Hepatocyte (in vitro differentiated cells): ENCODE data around the gene ATP8A2. TPM values are rescaled to one million over a fixed set of nuclear protein-coding genes. Genes with fewer than 3 reads are reported as not detected.
"Not testable (repeated sequence)": the region's sequence is repeated elsewhere in the genome, so short reads cannot be mapped to it uniquely, and the experiment has no call there.

ENCODE experiments used
- DNase-seq: peaks from one replicate; pipeline ENCODE4 v3.0.0-alpha.2; 2016; ENCODE audit warnings: low spot score
- H2AFZ ChIP-seq: fragments of 200-600 bp; sonication (generic); 2 replicates; pipeline ENCODE4 v1.6.0; 2016; ENCODE audit warnings: antibody characterized with exemption, mild to moderate bottlenecking
- H3K27ac ChIP-seq: fragments of 200-600 bp; sonication (generic); 2 replicates; pipeline ENCODE4 v1.5.1; 2016; ENCODE audit warnings: mild to moderate bottlenecking
- H3K27me3 ChIP-seq: fragments of 200-600 bp; sonication (generic); 2 replicates; pipeline ENCODE4 v1.6.1; 2016
- H3K36me3 ChIP-seq: fragments of 200-600 bp; sonication (generic); replicated peaks from 2 replicates; pipeline ENCODE4 v1.5.1; 2016; ENCODE audit warnings: low read depth; ENCODE audit not compliant: insufficient read depth
- H3K4me1 ChIP-seq: fragments of 200-600 bp; sonication (generic); 2 replicates; pipeline ENCODE4 v1.5.1; 2016; ENCODE audit warnings: mild to moderate bottlenecking, moderate library complexity; ENCODE audit not compliant: insufficient read depth
- H3K4me2 ChIP-seq: fragments of 200-600 bp; sonication (generic); 2 replicates; pipeline ENCODE4 v1.6.0; 2016
- H3K4me3 ChIP-seq: fragments of 200-600 bp; sonication (generic); 2 replicates; pipeline ENCODE4 v1.5.1; 2016; ENCODE audit warnings: mild to moderate bottlenecking
- H3K79me2 ChIP-seq: fragments of 200-600 bp; sonication (generic); 2 replicates; pipeline ENCODE4 v1.6.0; 2017; ENCODE audit warnings: mild to moderate bottlenecking
- H3K9me2 ChIP-seq: fragments of 200-600 bp; sonication (generic); replicated peaks from 2 replicates; pipeline ENCODE4 v1.6.0; 2017; ENCODE audit warnings: mild to moderate bottlenecking; ENCODE audit not compliant: insufficient read depth
- H3K9me3 ChIP-seq: fragments of 200-600 bp; sonication (generic); 2 replicates; pipeline ENCODE4 v1.5.1; 2016; ENCODE audit warnings: low read depth, mild to moderate bottlenecking
- H4K20me1 ChIP-seq: fragments of 200-600 bp; sonication (generic); 2 replicates; pipeline ENCODE4 v1.6.0; 2016; ENCODE audit warnings: mild to moderate bottlenecking; ENCODE audit not compliant: insufficient read depth, poor library complexity, severe bottlenecking
- CTCF ChIP-seq: fragments of 200-600 bp; sonication (generic); IDR thresholded peaks from 2 replicates; pipeline ENCODE4 v1.5.1; 2016; ENCODE audit warnings: antibody characterized with exemption, mild to moderate bottlenecking; ENCODE audit not compliant: poor library complexity
- EZH2 ChIP-seq: fragments of 200-600 bp; sonication (generic); IDR thresholded peaks from 2 replicates; pipeline ENCODE4 v1.6.1; 2016; ENCODE audit warnings: antibody characterized with exemption, mild to moderate bottlenecking, borderline replicate concordance
- EZH2phosphoT487 ChIP-seq: fragments of 200-600 bp; sonication (generic); IDR thresholded peaks from one replicate; pipeline ENCODE4 v1.6.1; 2018; ENCODE audit warnings: antibody characterized with exemption, mild to moderate bottlenecking, low read depth, moderate library complexity; ENCODE audit not compliant: unreplicated experiment, severe bottlenecking
- WGBS: methylation state at CpG from one replicate; pipeline ENCODE4 v1.1.6; 2016; ENCODE audit warnings: low lambda C conversion rate; ENCODE audit errors: missing lambda C conversion rate; 5-methylcytosine and 5-hydroxymethylcytosine counted together
- polyA plus RNA-seq: library from polyadenylated mRNA; unstranded; fragments of >200 nt; fragmentation: Nextera tagmentation; extraction: Ambion mirVana; gene quantifications from 2 replicates; pipeline ENCODE4 v1.2.1, GENCODE V29; 2016
- total RNA-seq: library from RNA; depleted of rRNA; stranded (reverse); fragments of >200 nt; gene quantifications from 2 replicates; pipeline ENCODE4 v1.2.3, GENCODE V29; 2014

The ATP8A2 gene
- total and polyA plus RNA-seq, 2 experiments from 2014 or later, result 2.1 to 3.1 TPM

GRCh38 chr13:25816239-25816638, 444.5 kb downstream of the ATP8A2 start:
- H3K27ac ChIP-seq, result no peak overlapping the region
- no peaks in the 10 kb centered on the region for H3K9me3 ChIP-seq
- no peaks in the 10 kb centered on the region for H3K9me2 ChIP-seq
- no peaks in the 10 kb centered on the region for H3K27me3 ChIP-seq
- no peaks in the 10 kb centered on the region for H3K36me3 ChIP-seq
- no peak overlapping the region for H3K4me3 ChIP-seq
- H2AFZ ChIP-seq, result no peak overlapping the region
- no peaks in the 10 kb centered on the region for H4K20me1 ChIP-seq
- no peaks in the 10 kb centered on the region for H3K79me2 ChIP-seq
- TF ChIP-seq EZH2phosphoT487, result no peak
- TF ChIP-seq CTCF, result no peak
- no peak for TF ChIP-seq EZH2
- no peak overlapping the region for H3K4me2 ChIP-seq
- no peak for DNase-seq
- H3K4me1 ChIP-seq, result no peaks in the 10 kb centered on the region
- 94% methylated on average over 4 of the region's 4 CpGs for WGBS

GRCh38 chr13:25819856-25820530, 448.2 kb downstream of the ATP8A2 start:
- Histone ChIP-seq H3K27ac (no peak overlapping the region), H3K9me2 (no peaks in the 10 kb centered on the region), H3K79me2 (no peaks in the 10 kb centered on the region), H3K9me3 (no peaks in the 10 kb centered on the region), H4K20me1 (no peaks in the 10 kb centered on the region), H3K4me1 (no peaks in the 10 kb centered on the region), H2AFZ (no peak overlapping the region), H3K27me3 (no peaks in the 10 kb centered on the region), H3K4me2 (peak overlapping the region; percentile 11), H3K4me3 (no peak overlapping the region), H3K36me3 (no peaks in the 10 kb centered on the region)
- TF ChIP-seq EZH2 (no peak), CTCF (no peak), EZH2phosphoT487 (no peak)
- 47% methylated on average over 10 of the region's 10 CpGs for WGBS
- peak; percentile 14 for DNase-seq

GRCh38 chr13:25821776-25822175, 450.0 kb downstream of the ATP8A2 start:
- Histone ChIP-seq H2AFZ (no peak overlapping the region), H3K27me3 (no peaks in the 10 kb centered on the region), H3K9me2 (no peaks in the 10 kb centered on the region), H3K9me3 (no peaks in the 10 kb centered on the region), H3K4me2 (no peak overlapping the region), H3K79me2 (no peaks in the 10 kb centered on the region), H4K20me1 (no peaks in the 10 kb centered on the region), H3K36me3 (no peaks in the 10 kb centered on the region), H3K27ac (no peak overlapping the region), H3K4me1 (no peaks in the 10 kb centered on the region), H3K4me3 (no peak overlapping the region)
- TF ChIP-seq EZH2, result no peak
- no peak for TF ChIP-seq CTCF
- no peak for TF ChIP-seq EZH2phosphoT487
- DNase-seq, result no peak

- WGBS, result 96% methylated on average over 9 of the region's 9 CpGs
- H2AFZ ChIP-seq, H3K4me3 ChIP-seq, H3K27ac ChIP-seq, H3K27me3 ChIP-seq, DNase-seq, H3K4me2 ChIP-seq, H4K20me1 ChIP-seq, H3K9me2 ChIP-seq, H3K9me3 ChIP-seq, H3K79me2 ChIP-seq, H3K36me3 ChIP-seq, H3K4me1 ChIP-seq: not testable (repeated sequence)
These were observed 455.4 kb downstream of the ATP8A2 start for GRCh38 chr13:25827221-25827620.
